WTC11 (cell line): ENCODE data around the gene SLC48A1. TPM values are rescaled to one million over a fixed set of nuclear protein-coding genes. Genes with fewer than 3 reads are reported as not detected.

Source experiments
- ATAC-seq: fragments of 200-7000 bp; cut with Tn5 transposase; 2 replicates; pipeline ENCODE4 v1.10.0; 2021; ENCODE audit warnings: mild to moderate bottlenecking, moderate library complexity
- CTCF ChIA-PET: fragments of 300-600 bp; sonication (Branson Sonifier 250); formaldehyde crosslinking; loops from one replicate; lab custom pipeline; 2021; ENCODE audit warnings: antibody characterized with exemption; lab: Charles Lee
- POLR2A ChIA-PET: fragments of 350-600 bp; sonication (Branson Sonifier 250); formaldehyde crosslinking; loops from one replicate; lab custom pipeline; 2021; ENCODE audit warnings: antibody characterized with exemption; lab: Charles Lee
- DNase-seq: peaks from one replicate; pipeline ENCODE4 v3.0.0; 2021; ENCODE audit warnings: low spot score
- H3K27ac Mint-ChIP-seq: 2 replicates; pipeline ENCODE4 v1.8.0; 2021; ENCODE audit warnings: mixed read lengths
- H3K27me3 Mint-ChIP-seq: 2 replicates; pipeline ENCODE4 v1.8.0; 2021; ENCODE audit warnings: low read depth, mild to moderate bottlenecking, moderate library complexity, mixed read lengths
- H3K36me3 Mint-ChIP-seq: 2 replicates; pipeline ENCODE4 v1.8.0; 2021; ENCODE audit warnings: mixed read lengths
- H3K4me1 Mint-ChIP-seq: 2 replicates; pipeline ENCODE4 v1.8.0; 2022; ENCODE audit warnings: mixed read lengths
- H3K4me3 Mint-ChIP-seq: 2 replicates; pipeline ENCODE4 v1.8.0; 2021; ENCODE audit warnings: mild to moderate bottlenecking, moderate library complexity, mixed read lengths
- H3K9me3 Mint-ChIP-seq: 2 replicates; pipeline ENCODE4 v1.8.0; 2021; ENCODE audit warnings: mixed read lengths
- CREB1 ChIP-seq: sonication (generic); formaldehyde crosslinking; IDR thresholded peaks from 2 replicates; pipeline ENCODE4 v1.8.0; 2023; ENCODE audit warnings: mild to moderate bottlenecking, missing genetic modification reagents
- EMX1 ChIP-seq: fragments of 250-450 bp; sonication (Bioruptor Pico); IDR thresholded peaks from 2 replicates; pipeline ENCODE4 v1.8.0; 2021; ENCODE audit warnings: mild to moderate bottlenecking
- HMGA2 ChIP-seq: fragments of 250-450 bp; sonication (Bioruptor Pico); IDR thresholded peaks from 2 replicates; pipeline ENCODE4 v1.4.0; 2021; ENCODE audit warnings: mild to moderate bottlenecking, moderate library complexity
- NFYB ChIP-seq: sonication (generic); formaldehyde crosslinking; conservative IDR thresholded peaks from 2 replicates; pipeline ENCODE4 v1.8.0; 2022; ENCODE audit warnings: low read depth, missing genetic modification reagents
- NR1H2 ChIP-seq: sonication (generic); formaldehyde crosslinking; IDR thresholded peaks from 2 replicates; pipeline ENCODE4 v1.9.0; 2021; ENCODE audit warnings: mild to moderate bottlenecking, moderate library complexity, missing genetic modification reagents
- NR3C1 ChIP-seq: sonication (generic); formaldehyde crosslinking; conservative IDR thresholded peaks from 2 replicates; pipeline ENCODE4 v1.8.1; 2023; ENCODE audit warnings: low read depth, mild to moderate bottlenecking, missing genetic modification reagents
- PRRX2 ChIP-seq: fragments of 250-450 bp; sonication (Bioruptor Pico); IDR thresholded peaks from 2 replicates; pipeline ENCODE4 v1.8.0; 2021; ENCODE audit warnings: mild to moderate bottlenecking
- SMAD4 ChIP-seq: sonication (generic); formaldehyde crosslinking; IDR thresholded peaks from 2 replicates; pipeline ENCODE4 v1.8.0; 2022; ENCODE audit warnings: mild to moderate bottlenecking, missing genetic modification reagents
- TCF7 ChIP-seq: sonication (generic); formaldehyde crosslinking; IDR thresholded peaks from 2 replicates; pipeline ENCODE4 v1.8.0; 2022; ENCODE audit warnings: mild to moderate bottlenecking, low read depth, missing genetic modification reagents, moderate library complexity
- ZNF121 ChIP-seq: sonication (generic); formaldehyde crosslinking; IDR thresholded peaks from 2 replicates; pipeline ENCODE4 v1.8.0; 2023; ENCODE audit warnings: missing genetic modification reagents
- ZNF232 ChIP-seq: sonication (generic); formaldehyde crosslinking; IDR thresholded peaks from 2 replicates; pipeline ENCODE4 v1.8.0; 2022; ENCODE audit warnings: mild to moderate bottlenecking, missing genetic modification reagents
- ZNF671 ChIP-seq: fragments of 250-450 bp; sonication (Bioruptor Pico); IDR thresholded peaks from 2 replicates; pipeline ENCODE4 v1.8.0; 2021; ENCODE audit warnings: mild to moderate bottlenecking
- total RNA-seq: library from RNA; stranded (reverse); gene quantifications from 3 replicates; pipeline ENCODE4 v1.2.3, GENCODE V29; 2021
- TF ChIP-seq, protein P1 (sequence below): fragments of 200-600 bp; IDR thresholded peaks from 2 replicates; pipeline ENCODE4 v1.8.0; 2022; ENCODE audit warnings: antibody characterized with exemption
- TF ChIP-seq, protein P2 (sequence below): sonication (generic); formaldehyde crosslinking; conservative IDR thresholded peaks from 2 replicates; pipeline ENCODE4 v1.8.1; 2022; ENCODE audit warnings: mild to moderate bottlenecking, missing genetic modification reagents
- TF ChIP-seq, protein P3 (sequence below): sonication (generic); formaldehyde crosslinking; IDR thresholded peaks from 2 replicates; pipeline ENCODE4 v1.8.0; 2023; ENCODE audit warnings: missing genetic modification reagents, mild to moderate bottlenecking, borderline replicate concordance
- TF ChIP-seq, protein P4 (sequence below): fragments of 250-450 bp; sonication (Bioruptor Pico); conservative IDR thresholded peaks from 2 replicates; pipeline ENCODE4 v1.9.0; 2021; ENCODE audit warnings: mild to moderate bottlenecking

The SLC48A1 gene
- total RNA-seq, 1 experiment from 2014 or later: 13.8 TPM

DNA sequence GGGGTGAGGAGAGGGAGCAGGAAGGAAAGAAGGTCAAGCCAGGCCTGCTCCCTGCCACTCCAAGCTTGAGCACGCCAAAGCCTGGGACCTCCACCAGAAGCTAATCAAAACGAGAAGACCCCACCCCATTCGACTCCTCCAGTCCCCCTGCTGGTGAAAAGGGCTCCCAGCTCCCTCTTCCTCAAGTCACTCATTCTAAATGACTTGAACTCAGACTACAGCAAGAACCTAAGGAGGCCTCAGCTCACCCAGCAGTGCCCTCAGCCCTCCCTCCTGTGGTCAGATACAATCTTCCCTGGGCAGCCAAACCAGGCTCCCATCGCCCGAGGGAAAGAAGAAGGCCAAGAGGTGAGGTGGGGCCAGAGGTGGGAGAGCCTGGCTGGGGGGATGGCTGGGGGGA is 29.3 kb downstream of the SLC48A1 start:
- TF ChIP-seq, protein P1, sequence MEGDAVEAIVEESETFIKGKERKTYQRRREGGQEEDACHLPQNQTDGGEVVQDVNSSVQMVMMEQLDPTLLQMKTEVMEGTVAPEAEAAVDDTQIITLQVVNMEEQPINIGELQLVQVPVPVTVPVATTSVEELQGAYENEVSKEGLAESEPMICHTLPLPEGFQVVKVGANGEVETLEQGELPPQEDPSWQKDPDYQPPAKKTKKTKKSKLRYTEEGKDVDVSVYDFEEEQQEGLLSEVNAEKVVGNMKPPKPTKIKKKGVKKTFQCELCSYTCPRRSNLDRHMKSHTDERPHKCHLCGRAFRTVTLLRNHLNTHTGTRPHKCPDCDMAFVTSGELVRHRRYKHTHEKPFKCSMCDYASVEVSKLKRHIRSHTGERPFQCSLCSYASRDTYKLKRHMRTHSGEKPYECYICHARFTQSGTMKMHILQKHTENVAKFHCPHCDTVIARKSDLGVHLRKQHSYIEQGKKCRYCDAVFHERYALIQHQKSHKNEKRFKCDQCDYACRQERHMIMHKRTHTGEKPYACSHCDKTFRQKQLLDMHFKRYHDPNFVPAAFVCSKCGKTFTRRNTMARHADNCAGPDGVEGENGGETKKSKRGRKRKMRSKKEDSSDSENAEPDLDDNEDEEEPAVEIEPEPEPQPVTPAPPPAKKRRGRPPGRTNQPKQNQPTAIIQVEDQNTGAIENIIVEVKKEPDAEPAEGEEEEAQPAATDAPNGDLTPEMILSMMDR: peak; percentile 40; the same call in 1 of the 2 replicates
- no peak for TF ChIP-seq ZNF671 (CRISPR knock-in tag)
- CTCF ChIA-PET: interaction anchor here (0.9 to 14.9 kb wide), 18 partner anchors 10 to 147 kb away, joined by 3 to 408 read pairs (median 8); partner anchors contain the start of genes SLC48A1 and VDR
- peaks cover under 1% of the 10 kb centered on the region; the same call in 1 of the 2 replicates for H3K36me3 Mint-ChIP-seq
- no peak overlapping the region for H3K4me3 Mint-ChIP-seq
- peak overlapping the region; percentile 38; the same call in 1 of the 2 replicates for H3K27ac Mint-ChIP-seq
- peaks cover 50% of the 10 kb centered on the region for H3K4me1 Mint-ChIP-seq
- DNase-seq: peak; percentile 46
- no peaks in the 10 kb centered on the region for H3K27me3 Mint-ChIP-seq
- ATAC-seq: peak; percentile 35
- POLR2A ChIA-PET: no interaction called here
- no peaks in the 10 kb centered on the region for H3K9me3 Mint-ChIP-seq

DNA sequence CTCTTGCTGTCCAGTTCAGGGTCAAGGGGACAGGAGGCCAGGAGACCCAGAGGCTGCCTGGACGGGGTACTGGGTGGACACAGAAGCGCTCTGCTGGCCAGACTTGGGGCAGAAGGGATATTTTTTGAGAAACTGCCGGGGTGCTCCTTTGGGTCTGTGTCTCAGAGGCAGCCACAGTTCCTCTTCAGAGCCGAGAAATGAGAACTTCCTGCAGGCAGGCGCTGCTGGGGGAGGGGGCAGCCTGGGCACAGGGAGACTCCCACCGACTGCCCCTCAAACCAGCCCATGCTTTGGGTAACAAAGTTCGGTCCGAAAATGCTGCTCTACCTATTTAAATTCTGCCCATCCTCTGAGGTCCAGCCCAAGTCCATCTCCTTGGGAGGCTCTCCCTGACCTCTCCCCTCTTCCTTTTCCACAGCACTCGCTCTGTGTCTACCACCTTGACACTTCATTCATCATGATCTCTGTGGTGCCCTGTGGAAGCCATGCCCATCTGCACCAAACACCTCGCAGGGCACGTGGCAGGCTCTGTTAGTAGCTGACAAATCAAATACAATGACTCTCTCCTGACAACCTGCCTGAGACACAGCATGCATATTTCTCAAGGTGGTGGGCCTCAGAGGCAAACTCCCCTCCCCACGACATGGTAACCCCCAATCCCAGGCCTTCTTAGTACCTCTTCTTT is 30.3 kb downstream of the SLC48A1 start:
- H3K9me3 Mint-ChIP-seq: no peaks in the 10 kb centered on the region
- no peak for TF ChIP-seq PRRX2
- no peak overlapping the region for H3K4me3 Mint-ChIP-seq
- CTCF ChIA-PET: interaction anchor here (0.8 to 14.9 kb wide), 5 partner anchors 9 to 33 kb away, joined by 3 to 408 read pairs (median 28); no protein-coding TSS in a partner anchor
- DNase-seq (no peak), ATAC-seq (no peak)
- peak overlapping the region; percentile 94 for H3K27ac Mint-ChIP-seq
- POLR2A ChIA-PET: interaction anchor here (0.7 kb wide), 1 partner anchor 18 kb away, joined by 3 read pairs; no protein-coding TSS in a partner anchor
- H3K27me3 Mint-ChIP-seq: no peaks in the 10 kb centered on the region
- no peaks in the 10 kb centered on the region; the same call in 1 of the 2 replicates for H3K36me3 Mint-ChIP-seq
- peaks cover 55% of the 10 kb centered on the region for H3K4me1 Mint-ChIP-seq

DNA sequence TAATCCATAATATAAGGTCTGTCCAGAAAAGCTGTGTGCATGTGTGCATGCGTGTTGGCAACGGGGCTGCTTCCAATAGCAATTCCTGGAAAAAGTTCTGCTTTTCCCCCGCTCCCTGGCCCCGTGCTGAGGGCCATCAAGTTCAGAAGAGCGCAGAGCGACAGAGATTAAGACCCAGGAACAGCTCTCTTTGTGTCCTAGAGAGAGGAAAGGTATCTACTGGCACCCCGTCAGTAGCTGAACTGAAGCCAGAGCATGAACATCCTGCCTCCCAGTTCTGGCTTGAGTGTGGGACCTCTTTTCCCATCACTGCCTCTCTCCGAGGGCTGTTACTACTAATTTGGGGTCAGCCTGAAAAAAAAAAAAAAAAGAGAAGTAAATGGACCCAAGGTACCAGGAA is 31.1 kb downstream of the SLC48A1 start:
- Mint-ChIP-seq H3K27ac (no peak overlapping the region), H3K4me3 (no peak overlapping the region), H3K9me3 (no peaks in the 10 kb centered on the region)
- no peak for DNase-seq
- ChIA-PET CTCF (interaction anchor here (0.8 to 14.9 kb wide), 4 partner anchors 8 to 32 kb away, joined by 3 to 408 read pairs (median 4); no protein-coding TSS in a partner anchor), POLR2A (interaction anchor here (1.4 kb wide), 1 partner anchor 353 kb away, joined by 3 read pairs; the partner anchor contains the start of gene ASB8)
- TF ChIP-seq, protein P2, sequence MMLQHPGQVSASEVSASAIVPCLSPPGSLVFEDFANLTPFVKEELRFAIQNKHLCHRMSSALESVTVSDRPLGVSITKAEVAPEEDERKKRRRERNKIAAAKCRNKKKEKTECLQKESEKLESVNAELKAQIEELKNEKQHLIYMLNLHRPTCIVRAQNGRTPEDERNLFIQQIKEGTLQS (CRISPR knock-in tag): no peak
- no peak for TF ChIP-seq ZNF121 (CRISPR knock-in tag)
- no peak for TF ChIP-seq NR3C1 (CRISPR knock-in tag)
- no peak for TF ChIP-seq NFYB (CRISPR knock-in tag)
- no peak for TF ChIP-seq HMGA2
- TF ChIP-seq EMX1 (CRISPR knock-in tag): no peak
- no peak for TF ChIP-seq TCF7 (CRISPR knock-in tag)
- TF ChIP-seq NR1H2 (CRISPR knock-in tag): no peak
- no peak for TF ChIP-seq SMAD4 (CRISPR knock-in tag)
- no peak for TF ChIP-seq CREB1
- TF ChIP-seq, protein P3, sequence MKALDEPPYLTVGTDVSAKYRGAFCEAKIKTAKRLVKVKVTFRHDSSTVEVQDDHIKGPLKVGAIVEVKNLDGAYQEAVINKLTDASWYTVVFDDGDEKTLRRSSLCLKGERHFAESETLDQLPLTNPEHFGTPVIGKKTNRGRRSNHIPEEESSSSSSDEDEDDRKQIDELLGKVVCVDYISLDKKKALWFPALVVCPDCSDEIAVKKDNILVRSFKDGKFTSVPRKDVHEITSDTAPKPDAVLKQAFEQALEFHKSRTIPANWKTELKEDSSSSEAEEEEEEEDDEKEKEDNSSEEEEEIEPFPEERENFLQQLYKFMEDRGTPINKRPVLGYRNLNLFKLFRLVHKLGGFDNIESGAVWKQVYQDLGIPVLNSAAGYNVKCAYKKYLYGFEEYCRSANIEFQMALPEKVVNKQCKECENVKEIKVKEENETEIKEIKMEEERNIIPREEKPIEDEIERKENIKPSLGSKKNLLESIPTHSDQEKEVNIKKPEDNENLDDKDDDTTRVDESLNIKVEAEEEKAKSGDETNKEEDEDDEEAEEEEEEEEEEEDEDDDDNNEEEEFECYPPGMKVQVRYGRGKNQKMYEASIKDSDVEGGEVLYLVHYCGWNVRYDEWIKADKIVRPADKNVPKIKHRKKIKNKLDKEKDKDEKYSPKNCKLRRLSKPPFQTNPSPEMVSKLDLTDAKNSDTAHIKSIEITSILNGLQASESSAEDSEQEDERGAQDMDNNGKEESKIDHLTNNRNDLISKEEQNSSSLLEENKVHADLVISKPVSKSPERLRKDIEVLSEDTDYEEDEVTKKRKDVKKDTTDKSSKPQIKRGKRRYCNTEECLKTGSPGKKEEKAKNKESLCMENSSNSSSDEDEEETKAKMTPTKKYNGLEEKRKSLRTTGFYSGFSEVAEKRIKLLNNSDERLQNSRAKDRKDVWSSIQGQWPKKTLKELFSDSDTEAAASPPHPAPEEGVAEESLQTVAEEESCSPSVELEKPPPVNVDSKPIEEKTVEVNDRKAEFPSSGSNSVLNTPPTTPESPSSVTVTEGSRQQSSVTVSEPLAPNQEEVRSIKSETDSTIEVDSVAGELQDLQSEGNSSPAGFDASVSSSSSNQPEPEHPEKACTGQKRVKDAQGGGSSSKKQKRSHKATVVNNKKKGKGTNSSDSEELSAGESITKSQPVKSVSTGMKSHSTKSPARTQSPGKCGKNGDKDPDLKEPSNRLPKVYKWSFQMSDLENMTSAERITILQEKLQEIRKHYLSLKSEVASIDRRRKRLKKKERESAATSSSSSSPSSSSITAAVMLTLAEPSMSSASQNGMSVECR (CRISPR knock-in tag): no peak
- TF ChIP-seq, protein P4, sequence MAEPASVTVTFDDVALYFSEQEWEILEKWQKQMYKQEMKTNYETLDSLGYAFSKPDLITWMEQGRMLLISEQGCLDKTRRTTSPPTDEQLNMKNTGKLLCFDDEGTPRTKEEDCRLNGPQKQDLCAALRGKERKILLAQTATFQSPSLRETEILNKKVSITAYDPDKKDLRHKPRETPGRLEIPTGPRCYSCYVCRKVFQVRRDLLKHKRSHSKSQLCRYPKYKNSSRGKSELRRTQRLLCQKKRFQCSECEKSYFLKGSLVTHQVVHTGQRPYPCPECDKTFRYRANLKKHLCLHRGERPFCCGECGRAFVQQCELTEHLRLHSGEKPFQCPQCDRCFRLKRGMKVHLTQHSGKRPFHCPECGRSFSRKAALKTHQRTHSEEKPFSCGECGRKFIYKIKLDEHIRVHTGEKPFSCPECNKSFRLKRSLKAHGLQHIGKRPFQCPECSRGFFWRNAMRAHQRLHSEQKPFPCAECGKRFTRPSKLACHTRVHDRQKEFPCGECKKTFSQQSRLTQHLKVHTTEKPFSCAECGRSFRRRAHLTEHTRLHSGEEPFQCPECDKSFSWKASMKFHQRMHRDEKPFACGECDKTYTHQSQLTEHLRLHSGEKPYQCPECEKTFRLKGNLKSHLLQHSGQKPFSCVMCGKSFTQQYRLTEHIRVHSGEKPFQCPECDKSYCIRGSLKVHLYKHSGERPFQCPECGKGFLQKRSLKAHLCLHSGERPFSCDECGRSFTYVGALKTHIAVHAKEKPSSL (CRISPR knock-in tag): no peak
- no peak for TF ChIP-seq ZNF232
- TF ChIP-seq, all 79 proteins: peak for 0
- Mint-ChIP-seq H3K27me3 (no peaks in the 10 kb centered on the region), H3K36me3 (no peaks in the 10 kb centered on the region; the same call in 1 of the 2 replicates), H3K4me1 (peaks cover 61% of the 10 kb centered on the region)
- ATAC-seq: no peak
